CD4-positive, alpha-beta memory T cell (primary cell): ENCODE measurements around the gene ACTA1. TPM values are rescaled to one million over a fixed set of nuclear protein-coding genes. Genes with fewer than 3 reads are reported as not detected.

Experiments
- CTCF ChIA-PET: fragments of 350-600 bp; sonication (Branson Sonifier 250); formaldehyde crosslinking; loops from one replicate; lab custom pipeline; 2021; ENCODE audit warnings: inconsistent platforms; ENCODE audit not compliant: partially characterized antibody; lab: Charles Lee
- POLR2A ChIA-PET: fragments of 350-600 bp; sonication (Branson Sonifier 250); formaldehyde crosslinking; loops from one replicate; lab custom pipeline; 2021; ENCODE audit not compliant: partially characterized antibody; lab: Charles Lee
- DNase-seq, 5 donors: peaks; one replicate each; pipeline versions ENCODE4 v3.0.0 to v3.0.0-alpha.2; 2020 to 2022; ENCODE audit warnings: mixed read lengths in 1 of 5
- H3K27ac ChIP-seq: one replicate; pipeline ENCODE4 v1.7.0; 2013; ENCODE audit warnings: low read depth, low read length
- H3K27me3 ChIP-seq: 2 replicates; pipeline ENCODE4 v1.7.0; 2013; ENCODE audit warnings: mild to moderate bottlenecking, low read length, moderate library complexity; ENCODE audit not compliant: insufficient read depth
- H3K36me3 ChIP-seq: 2 replicates; pipeline ENCODE4 v1.7.0; 2013; ENCODE audit warnings: mild to moderate bottlenecking, low read length, moderate library complexity; ENCODE audit not compliant: insufficient read depth
- H3K4me1 ChIP-seq: 2 replicates; pipeline ENCODE4 v1.7.0; 2013; ENCODE audit warnings: mild to moderate bottlenecking, low read length, moderate library complexity; ENCODE audit not compliant: insufficient read depth
- H3K4me3 ChIP-seq, 2 donors: one replicate each; pipeline ENCODE4 v1.7.0; 2013; ENCODE audit warnings: low read length in 2 of 2, mild to moderate bottlenecking in 1 of 2
- H3K9me3 ChIP-seq, 2 donors: one replicate each; pipeline ENCODE4 v1.7.0; 2013; ENCODE audit warnings: low read length in 2 of 2, control low read depth in 1 of 2; ENCODE audit not compliant: control insufficient read depth in 1 of 2
- H3K27ac Mint-ChIP-seq, 7 donors: one replicate each; pipeline ENCODE4 v1.8.0; 2020 to 2021; ENCODE audit warnings: mixed read lengths in 7 of 7, mild to moderate bottlenecking in 6 of 7, inconsistent platforms in 3 of 7, moderate library complexity in 3 of 7
- H3K27me3 Mint-ChIP-seq, 2 donors: one replicate each; pipeline ENCODE4 v1.8.0; 2020 to 2021; ENCODE audit warnings: mixed read lengths in 2 of 2
- H3K36me3 Mint-ChIP-seq, 2 donors: one replicate each; pipeline ENCODE4 v1.8.0; 2020 to 2021; ENCODE audit warnings: mixed read lengths in 2 of 2, inconsistent platforms in 1 of 2, mild to moderate bottlenecking in 1 of 2
- H3K4me1 Mint-ChIP-seq, 4 donors: one replicate each; pipeline ENCODE4 v1.8.0; 2020 to 2021; ENCODE audit warnings: mixed read lengths in 4 of 4, mild to moderate bottlenecking in 1 of 4
- H3K4me3 Mint-ChIP-seq, 8 donors: one replicate each; pipeline ENCODE4 v1.8.0; 2020 to 2021; ENCODE audit warnings: mixed read lengths in 8 of 8, mild to moderate bottlenecking in 7 of 8, moderate library complexity in 6 of 8, inconsistent platforms in 3 of 8
- H3K9me3 Mint-ChIP-seq, 8 donors: one replicate each; pipeline ENCODE4 v1.8.0; 2020 to 2021; ENCODE audit warnings: mixed read lengths in 8 of 8, mild to moderate bottlenecking in 5 of 8, inconsistent platforms in 3 of 8, moderate library complexity in 1 of 8
- intact Hi-C: fragments of 100-400 bp; cut with micrococcal nuclease; formaldehyde crosslinking; loops from one replicate; pipeline ENCODE4 v1.15.1; 2023
- polyA plus RNA-seq, 2 donors: library from polyadenylated mRNA; unstranded; fragments of 300-500 nt; fragmentation: Illumina TruSeq; gene quantifications; one replicate each; pipeline ENCODE4 v1.2.3, GENCODE V29; 2021
- total RNA-seq, 2 experiments: library from RNA; stranded (reverse); gene quantifications; one replicate each; pipeline ENCODE4 v1.2.3, GENCODE V29; 2021

Gene ACTA1
- total and polyA plus RNA-seq, 4 experiments from 2014 or later: 0.29 TPM; not detected in 3

- Histone ChIP-seq H3K27ac (no peak overlapping the region), H3K27me3 (no peaks in the 10 kb centered on the region), H3K9me3 (no peaks in the 10 kb centered on the region), H3K4me3 (no peak overlapping the region), H3K36me3 (peaks cover 48% of the 10 kb centered on the region), H3K4me1 (no peaks in the 10 kb centered on the region)
- Mint-ChIP-seq H3K9me3 (no peaks in the 10 kb centered on the region), H3K27me3 (no peaks in the 10 kb centered on the region), H3K27ac (no peak overlapping the region), H3K4me1 (peaks cover 0 to 4% (median 2%) of the 10 kb centered on the region in 4 donors), H3K36me3 (peaks cover 54 to 76% of the 10 kb centered on the region in 2 donors), H3K4me3 (no peak overlapping the region)
- ChIA-PET CTCF (interaction anchor here (1.4 kb wide), 1 partner anchor 220 kb away, joined by 3 read pairs; no protein-coding TSS in a partner anchor), POLR2A (no interaction called here)
- DNase-seq: no peak
- intact Hi-C loops: no loop called here
Observed at GRCh38 chr1:229474509-229474908, 40.6 kb upstream of the ACTA1 start.

GRCh38 chr1:229471175-229471574, 37.3 kb upstream of the ACTA1 start:
- Mint-ChIP-seq H3K36me3 (peaks cover 57 to 78% of the 10 kb centered on the region in 2 donors), H3K27ac (peak overlapping the region in 1 of 7 donors; percentile 20), H3K4me1 (no peaks in the 10 kb centered on the region), H3K9me3 (no peaks in the 10 kb centered on the region), H3K27me3 (no peaks in the 10 kb centered on the region), H3K4me3 (no peak overlapping the region)
- CTCF ChIA-PET: no interaction called here
- Histone ChIP-seq H3K36me3 (peaks cover 60% of the 10 kb centered on the region), H3K27me3 (no peaks in the 10 kb centered on the region), H3K4me3 (no peak overlapping the region), H3K27ac (no peak overlapping the region), H3K4me1 (no peaks in the 10 kb centered on the region), H3K9me3 (no peaks in the 10 kb centered on the region)
- POLR2A ChIA-PET: no interaction called here
- intact Hi-C loops: no loop called here
- no peak for DNase-seq

- Mint-ChIP-seq H3K4me1 (no peaks in the 10 kb centered on the region), H3K36me3 (peaks cover 61 to 79% of the 10 kb centered on the region in 2 donors), H3K4me3 (no peak overlapping the region), H3K9me3 (no peaks in the 10 kb centered on the region), H3K27me3 (no peaks in the 10 kb centered on the region), H3K27ac (peak overlapping the region in 1 of 7 donors; percentile 20)
- CTCF ChIA-PET: interaction anchor here (0.6 kb wide), 1 partner anchor 13 kb away, joined by 3 read pairs; no protein-coding TSS in a partner anchor
- POLR2A ChIA-PET: no interaction called here
- Histone ChIP-seq H3K4me1 (no peaks in the 10 kb centered on the region), H3K27me3 (no peaks in the 10 kb centered on the region), H3K27ac (no peak overlapping the region), H3K4me3 (no peak overlapping the region), H3K9me3 (no peaks in the 10 kb centered on the region), H3K36me3 (peaks cover 64% of the 10 kb centered on the region)
- no peak for DNase-seq
- intact Hi-C loops: no loop called here
Observed at GRCh38 chr1:229470406-229471043, 36.6 kb upstream of the ACTA1 start.

- DNase-seq: no peak
- Mint-ChIP-seq H3K27ac (no peak overlapping the region), H3K36me3 (peaks cover 75 to 84% of the 10 kb centered on the region in 2 donors), H3K27me3 (no peaks in the 10 kb centered on the region), H3K9me3 (no peaks in the 10 kb centered on the region), H3K4me1 (no peaks in the 10 kb centered on the region), H3K4me3 (no peak overlapping the region)
- intact Hi-C loops: no loop called here
- CTCF ChIA-PET: no interaction called here
- H3K27ac ChIP-seq: no peak overlapping the region
- no peaks in the 10 kb centered on the region for H3K4me1 ChIP-seq
- H3K9me3 ChIP-seq: no peaks in the 10 kb centered on the region
- no peak overlapping the region for H3K4me3 ChIP-seq
- no peaks in the 10 kb centered on the region for H3K27me3 ChIP-seq
- POLR2A ChIA-PET: no interaction called here
- H3K36me3 ChIP-seq: peaks cover 65% of the 10 kb centered on the region
Observed at GRCh38 chr1:229466887-229467286, 33.0 kb upstream of the ACTA1 start.

GRCh38 chr1:229464672-229465071, 30.8 kb upstream of the ACTA1 start:
- DNase-seq: no peak
- H3K4me3 ChIP-seq: no peak overlapping the region
- H3K4me1 ChIP-seq: no peaks in the 10 kb centered on the region
- H3K4me3 Mint-ChIP-seq: no peak overlapping the region
- H3K36me3 ChIP-seq: peaks cover 57% of the 10 kb centered on the region
- intact Hi-C loops: no loop called here
- POLR2A ChIA-PET: no interaction called here
- H3K9me3 Mint-ChIP-seq: no peaks in the 10 kb centered on the region
- no peaks in the 10 kb centered on the region for H3K9me3 ChIP-seq
- no peaks in the 10 kb centered on the region for H3K27me3 Mint-ChIP-seq
- no peaks in the 10 kb centered on the region for H3K27me3 ChIP-seq
- H3K4me1 Mint-ChIP-seq: no peaks in the 10 kb centered on the region
- peaks cover 75 to 85% of the 10 kb centered on the region in 2 donors for H3K36me3 Mint-ChIP-seq
- H3K27ac Mint-ChIP-seq: peak overlapping the region in 1 of 7 donors; percentile 66
- CTCF ChIA-PET: interaction anchor here (1.3 kb wide), 1 partner anchor 211 kb away, joined by 3 read pairs; no protein-coding TSS in a partner anchor
- H3K27ac ChIP-seq: no peak overlapping the region

GRCh38 chr1:229461032-229461668, 27.3 kb upstream of the ACTA1 start:
- no peak overlapping the region for H3K27ac ChIP-seq
- CTCF ChIA-PET: interaction anchor here (0.6 to 1.0 kb wide), 2 partner anchors 20 to 22 kb away, joined by 3 to 4 read pairs; no protein-coding TSS in a partner anchor
- peaks cover 77 to 78% of the 10 kb centered on the region in 2 donors for H3K36me3 Mint-ChIP-seq
- H3K27me3 Mint-ChIP-seq: no peaks in the 10 kb centered on the region
- H3K36me3 ChIP-seq: peaks cover 44% of the 10 kb centered on the region
- no peak overlapping the region for H3K4me3 Mint-ChIP-seq
- no peak overlapping the region for H3K4me3 ChIP-seq
- intact Hi-C loops: no loop called here
- peak overlapping the region in 1 of 7 donors; percentile 30 for H3K27ac Mint-ChIP-seq
- no peak for DNase-seq
- POLR2A ChIA-PET: no interaction called here
- H3K4me1 ChIP-seq: no peaks in the 10 kb centered on the region
- no peaks in the 10 kb centered on the region for H3K27me3 ChIP-seq
- H3K9me3 Mint-ChIP-seq: no peaks in the 10 kb centered on the region
- peaks cover 0 to 3% (median 3%) of the 10 kb centered on the region in 4 donors for H3K4me1 Mint-ChIP-seq
- H3K9me3 ChIP-seq: no peaks in the 10 kb centered on the region

- Mint-ChIP-seq H3K4me1 (peaks cover 0 to 5% (median 3%) of the 10 kb centered on the region in 4 donors), H3K36me3 (peaks cover 72 to 77% of the 10 kb centered on the region in 2 donors), H3K27ac (peak overlapping the region in 1 of 7 donors; percentile 32), H3K9me3 (no peaks in the 10 kb centered on the region), H3K27me3 (no peaks in the 10 kb centered on the region), H3K4me3 (no peak overlapping the region)
- POLR2A ChIA-PET: no interaction called here
- no peaks in the 10 kb centered on the region for H3K4me1 ChIP-seq
- no peak for DNase-seq
- intact Hi-C loops: no loop called here
- no peak overlapping the region for H3K4me3 ChIP-seq
- H3K27ac ChIP-seq: no peak overlapping the region
- no peaks in the 10 kb centered on the region for H3K27me3 ChIP-seq
- no peaks in the 10 kb centered on the region for H3K9me3 ChIP-seq
- CTCF ChIA-PET: no interaction called here
- peaks cover 31% of the 10 kb centered on the region for H3K36me3 ChIP-seq
Observed at GRCh38 chr1:229459815-229460214, 25.9 kb upstream of the ACTA1 start.
